IPS-NIHi7 (cell line): ENCODE measurements around the gene CCDC170.
A peak's percentile ranks its signal among the peaks of the same experiment; 100 is the strongest.

Source experiments
- DNase-seq: peaks from one replicate; pipeline ENCODE4 v3.0.0; 2012; ENCODE audit warnings: mixed read lengths; ENCODE audit errors: extremely low spot score

Gene CCDC170

GRCh38 chr6:151655099-151655498 lies 161.3 kb downstream of the CCDC170 start:
- DNase-seq = no peak

- DNase-seq = no peak
These were observed 162.6 kb downstream of the CCDC170 start for GRCh38 chr6:151656392-151656791.

- DNase-seq = no peak
These were observed 164.3 kb downstream of the CCDC170 start for GRCh38 chr6:151658091-151658490.

GRCh38 chr6:151659212-151659611 lies 165.4 kb downstream of the CCDC170 start:
- DNase-seq = no peak

- no peak for DNase-seq
These were observed 167.7 kb downstream of the CCDC170 start for GRCh38 chr6:151661509-151661908.

GRCh38 chr6:151661928-151662327 lies 168.1 kb downstream of the CCDC170 start:
- peak; percentile 64 for DNase-seq

GRCh38 chr6:151663559-151663958 lies 169.7 kb downstream of the CCDC170 start:
- no peak for DNase-seq

- no peak for DNase-seq
These were observed 170.6 kb downstream of the CCDC170 start for GRCh38 chr6:151664390-151664789.

GRCh38 chr6:151665329-151665728 lies 171.5 kb downstream of the CCDC170 start:
- DNase-seq = no peak

GRCh38 chr6:151666526-151666925 lies 172.7 kb downstream of the CCDC170 start:
- DNase-seq = no peak

- DNase-seq = no peak
These were observed 175.4 kb downstream of the CCDC170 start for GRCh38 chr6:151669208-151669560.

- DNase-seq = no peak
These were observed 176.3 kb downstream of the CCDC170 start for GRCh38 chr6:151670116-151670515.
